Transverse colon (tissue), 4 donors: ENCODE data around the gene CDKAL1. TPM values are rescaled to one million over a fixed set of nuclear protein-coding genes. Genes with fewer than 3 reads are reported as not detected.
"Not testable (repeated sequence)": the region's sequence is repeated elsewhere in the genome, so short reads cannot be mapped to it uniquely, and the experiment has no call there.

Experiments used
- DNase-seq: peaks from one replicate; pipeline ENCODE4 v3.0.0-alpha.2; 2019
- H3K27ac ChIP-seq, 4 donors: fragments of 200-600 bp; sonication (generic); 2 replicates each; pipeline ENCODE4 v1.5.1; 2016 to 2018; ENCODE audit warnings: inconsistent platforms in 4 of 4
- H3K27me3 ChIP-seq: fragments of 200-600 bp; sonication (generic); 2 replicates; pipeline ENCODE4 v1.5.1; 2017; ENCODE audit warnings: inconsistent platforms
- H3K36me3 ChIP-seq, 4 donors: fragments of 200-600 bp; sonication (generic); 2 replicates each; pipeline ENCODE4 v1.5.1; 2017 to 2019; ENCODE audit warnings: inconsistent platforms in 4 of 4
- H3K4me1 ChIP-seq, 4 donors: fragments of 200-600 bp; sonication (generic); 2 replicates each; pipeline ENCODE4 v1.5.1; 2017 to 2020; ENCODE audit warnings: inconsistent platforms in 4 of 4
- H3K4me3 ChIP-seq, 4 donors: fragments of 200-600 bp; sonication (generic); 1 replicate in 1 of 4; 2 replicates in 3 of 4; pipeline versions ENCODE4 v1.5.1 to v1.6.1; 2017 to 2019; ENCODE audit warnings: inconsistent platforms in 4 of 4
- H3K9me3 ChIP-seq, 2 donors: fragments of 200-600 bp; sonication (generic); 2 replicates each; pipeline ENCODE4 v1.5.1; 2017 to 2019; ENCODE audit warnings: inconsistent platforms in 2 of 2
- CTCF ChIP-seq, 5 experiments: fragments of 200-600 bp in 3 of 5; fragments of 450-650 bp in 2 of 5; sonication (generic) in 3 of 5; IDR thresholded peaks; 1 replicate in 2 of 5; 2 replicates in 3 of 5; pipeline ENCODE4 v1.5.1; 2016 to 2017; ENCODE audit warnings: antibody characterized with exemption in 5 of 5, inconsistent platforms in 3 of 5, mild to moderate bottlenecking in 2 of 5, moderate library complexity in 1 of 5
- EP300 ChIP-seq: sonication (generic); formaldehyde crosslinking; IDR thresholded peaks from one replicate; pipeline ENCODE4 v1.6.1; 2017; ENCODE audit warnings: antibody characterized with exemption, low read depth
- POLR2A ChIP-seq: fragments of 450-650 bp; IDR thresholded peaks from one replicate; pipeline ENCODE4 v1.6.1; 2016; ENCODE audit warnings: antibody characterized with exemption, mild to moderate bottlenecking, moderate library complexity
- POLR2AphosphoS5 ChIP-seq, 3 donors: sonication (generic); formaldehyde crosslinking; IDR thresholded peaks; one replicate each; pipeline ENCODE4 v1.6.1; 2016; ENCODE audit warnings: antibody characterized with exemption in 3 of 3
- WGBS, 2 donors: methylation state at CpG; one replicate each; pipeline ENCODE4 v1.1.5; 2018; ENCODE audit warnings: low coverage in 1 of 2; 5-methylcytosine and 5-hydroxymethylcytosine counted together
- in situ Hi-C, 4 donors: fragments of 200-750 bp; cut with MboI; loops; one replicate each; pipeline versions ENCODE4 v1.15.0 to v1.15.1; 2017; ENCODE audit warnings: low sequenced_read_pairs in 3 of 4, low pct_ligation_motif_present in 1 of 4, low pct_unique_long_range_greater_than_20kb in 1 of 4
- intact Hi-C: fragments of 100-400 bp; cut with DNase I; formaldehyde crosslinking; loops from one replicate; pipeline ENCODE4 v1.15.1; 2023; ENCODE audit warnings: low total_unique reads
- total RNA-seq, 4 donors: library from RNA; depleted of rRNA; stranded (reverse); fragments of >200 nt; gene quantifications; one replicate each; pipeline ENCODE4 v1.1.0, GENCODE V29; 2016

CDKAL1 gene
- total RNA-seq, 4 donors from 2014 or later, result 4.8 to 21.7 (median 12.5) TPM

- H3K27ac ChIP-seq, result no peak overlapping the region
- 73 to 85% methylated on average over 2 to 4 of the region's 4 CpGs for WGBS, 2 donors
- DNase-seq, result no peak
- H3K4me1 ChIP-seq, result peaks cover 0 to 10% (median 3%) of the 10 kb centered on the region in 4 donors
- intact Hi-C loops (no loop called here), in situ Hi-C loops (no loop called here)
- no peaks in the 10 kb centered on the region for H3K36me3 ChIP-seq
- H3K9me3 ChIP-seq, result peaks cover 4 to 8% of the 10 kb centered on the region in 2 donors
- H3K4me3 ChIP-seq, result no peak overlapping the region
- H3K27me3 ChIP-seq, result no peaks in the 10 kb centered on the region
- TF ChIP-seq POLR2AphosphoS5 (IDR thresholded peaks at IDR 0.05) (no peak), POLR2A (no peak), CTCF (IDR thresholded peaks at IDR 0.05) (no peak), EP300 (no peak)
These were observed 385.6 kb downstream of the CDKAL1 start for GRCh38 chr6:20919677-20920385.

DNA sequence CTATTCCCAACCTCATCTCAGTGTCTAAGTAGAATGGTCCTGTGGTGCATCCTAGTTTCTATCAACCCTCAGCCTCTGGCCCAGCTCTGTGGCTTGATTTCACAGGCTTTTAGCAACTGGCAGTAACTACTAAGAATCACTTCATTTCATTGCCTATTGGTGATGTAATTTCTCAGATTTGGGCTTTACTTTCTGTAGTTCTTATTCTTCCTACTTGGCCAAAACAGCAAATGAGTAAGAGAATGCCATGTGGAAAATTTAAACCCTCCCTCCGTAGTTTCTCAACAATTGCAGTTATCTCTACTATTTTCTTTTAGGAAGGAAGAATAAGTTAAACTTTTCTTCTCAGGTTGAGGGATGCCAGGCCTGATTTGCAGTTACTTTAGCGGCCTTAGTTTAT is 387.3 kb downstream of the CDKAL1 start:
- in situ Hi-C loops, result no loop called here
- Histone ChIP-seq H3K27ac (no peak overlapping the region), H3K9me3 (no peaks in the 10 kb centered on the region), H3K36me3 (no peaks in the 10 kb centered on the region), H3K4me1 (peaks cover 0 to 18% (median 3%) of the 10 kb centered on the region in 4 donors), H3K27me3 (no peaks in the 10 kb centered on the region), H3K4me3 (no peak overlapping the region)
- no peak for TF ChIP-seq EP300
- no peak for TF ChIP-seq POLR2A
- no peak for TF ChIP-seq POLR2AphosphoS5 (IDR thresholded peaks at IDR 0.05)
- TF ChIP-seq CTCF (IDR thresholded peaks at IDR 0.05), result no peak
- DNase-seq, result no peak
- WGBS, 2 donors, result 75 to 77% methylated on average over 2 of the region's 2 CpGs
- intact Hi-C loops, result no loop called here

DNA sequence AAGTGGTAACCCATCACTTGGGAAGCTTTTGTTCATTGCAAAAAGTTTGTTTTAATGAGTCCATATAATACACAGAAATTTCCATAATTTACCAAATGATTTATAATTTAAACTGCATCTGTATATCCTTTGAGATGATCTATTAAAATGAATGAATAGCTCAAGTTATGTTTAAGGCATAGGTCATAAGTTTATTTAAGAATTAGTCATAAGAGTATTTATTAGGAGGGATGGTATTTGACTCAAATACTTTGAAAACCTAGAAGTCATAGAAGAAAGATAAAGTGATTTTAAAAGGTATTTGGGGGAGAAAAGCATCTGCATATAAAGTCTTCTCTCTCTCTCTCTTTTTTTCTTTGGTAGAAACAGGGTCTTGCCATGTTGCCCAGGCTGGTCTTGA is 388.5 kb downstream of the CDKAL1 start:
- peaks cover 0 to 18% (median 3%) of the 10 kb centered on the region in 4 donors for H3K4me1 ChIP-seq
- in situ Hi-C loops, result no loop called here
- no peaks in the 10 kb centered on the region for H3K36me3 ChIP-seq
- H3K27ac ChIP-seq, result no peak overlapping the region
- intact Hi-C loops, result no loop called here
- no peaks in the 10 kb centered on the region for H3K9me3 ChIP-seq
- H3K4me3 ChIP-seq, result no peak overlapping the region
- H3K27me3 ChIP-seq, result no peaks in the 10 kb centered on the region
- TF ChIP-seq CTCF (IDR thresholded peaks at IDR 0.05), result no peak
- TF ChIP-seq EP300, result no peak
- no peak for TF ChIP-seq POLR2AphosphoS5 (IDR thresholded peaks at IDR 0.05)
- TF ChIP-seq POLR2A, result no peak
- DNase-seq, result no peak

DNA sequence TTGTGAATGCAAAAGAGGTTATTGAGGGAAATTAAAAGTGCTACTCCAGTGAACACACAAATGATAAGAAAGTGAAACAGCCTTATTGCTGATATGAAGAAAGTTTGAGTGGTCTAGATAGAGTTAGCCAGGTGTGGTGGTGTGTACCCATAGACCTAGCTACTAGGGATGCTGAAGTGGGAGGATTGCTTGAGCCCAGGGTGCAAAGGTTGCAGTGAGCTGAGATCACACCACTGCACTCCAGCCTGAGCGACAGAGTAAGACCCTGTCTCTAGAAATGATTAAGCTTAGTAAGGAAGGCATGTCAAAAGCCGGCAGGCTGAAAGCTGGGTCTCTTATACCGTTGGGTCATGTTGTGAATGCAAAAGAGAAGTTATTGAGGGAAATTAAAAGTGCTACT is 389.8 kb downstream of the CDKAL1 start:
- H3K9me3 ChIP-seq, H3K27me3 ChIP-seq, H3K4me3 ChIP-seq, H3K36me3 ChIP-seq, in situ Hi-C loops, intact Hi-C loops: not testable (repeated sequence)
- peak; percentile 12 for DNase-seq
- 43 to 74% methylated on average over 3 of the region's 3 CpGs for WGBS, 2 donors
- peak overlapping the region in 1 of 4 donors; percentile 51 for H3K27ac ChIP-seq
- peaks cover 0 to 18% (median 3%) of the 10 kb centered on the region in 4 donors for H3K4me1 ChIP-seq
